ENCODE measurements around the gene CADM1.

Gene CADM1

GRCh38 chr11:115291325-115291724, 212.9 kb downstream of the CADM1 start:
- no peak overlapping the region for H3K4me3 ChIP-seq (ENCODE audit: low read depth, low read length)
- H3K27me3 ChIP-seq (ENCODE audit: control insufficient read depth, insufficient read depth, low read length), result no peaks in the 10 kb centered on the region
- H3K9me3 ChIP-seq (ENCODE audit: control insufficient read depth, insufficient read depth, low read length), result no peaks in the 10 kb centered on the region
- H3K9ac ChIP-seq (ENCODE audit: low read depth, low read length), result no peak overlapping the region
- no peaks in the 10 kb centered on the region for H3K36me3 ChIP-seq (ENCODE audit: control insufficient read depth, insufficient read depth, low read length)
- no peaks in the 10 kb centered on the region for H3K4me1 ChIP-seq (ENCODE audit: control insufficient read depth, insufficient read depth, low read length)

DNA sequence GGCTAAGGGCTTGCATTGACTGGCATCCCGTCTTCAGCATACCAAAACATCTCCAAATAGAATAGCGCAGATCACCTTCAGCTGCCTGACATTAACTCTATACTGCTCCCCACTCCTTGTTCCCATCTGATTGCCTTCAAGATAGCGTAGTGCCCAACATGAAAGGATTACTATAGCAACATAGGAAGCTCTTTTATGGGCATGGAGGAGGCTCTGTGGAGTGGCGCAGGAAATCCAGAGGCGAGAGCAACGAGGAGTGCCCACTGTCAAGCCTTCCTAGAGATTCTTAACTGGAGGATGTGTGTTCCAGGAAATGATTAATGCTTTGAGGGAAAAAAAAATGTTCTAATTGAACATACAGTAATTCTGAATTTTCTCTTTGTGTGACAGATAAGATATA, 213.3 kb downstream of the CADM1 start:
- H3K9me3 ChIP-seq (ENCODE audit: control insufficient read depth, insufficient read depth, low read length), result no peaks in the 10 kb centered on the region
- H3K36me3 ChIP-seq (ENCODE audit: control insufficient read depth, insufficient read depth, low read length), result no peaks in the 10 kb centered on the region
- no peaks in the 10 kb centered on the region for H3K4me1 ChIP-seq (ENCODE audit: control insufficient read depth, insufficient read depth, low read length)
- no peak overlapping the region for H3K4me3 ChIP-seq (ENCODE audit: low read depth, low read length)
- no peaks in the 10 kb centered on the region for H3K27me3 ChIP-seq (ENCODE audit: control insufficient read depth, insufficient read depth, low read length)
- H3K9ac ChIP-seq (ENCODE audit: low read depth, low read length), result no peak overlapping the region

DNA sequence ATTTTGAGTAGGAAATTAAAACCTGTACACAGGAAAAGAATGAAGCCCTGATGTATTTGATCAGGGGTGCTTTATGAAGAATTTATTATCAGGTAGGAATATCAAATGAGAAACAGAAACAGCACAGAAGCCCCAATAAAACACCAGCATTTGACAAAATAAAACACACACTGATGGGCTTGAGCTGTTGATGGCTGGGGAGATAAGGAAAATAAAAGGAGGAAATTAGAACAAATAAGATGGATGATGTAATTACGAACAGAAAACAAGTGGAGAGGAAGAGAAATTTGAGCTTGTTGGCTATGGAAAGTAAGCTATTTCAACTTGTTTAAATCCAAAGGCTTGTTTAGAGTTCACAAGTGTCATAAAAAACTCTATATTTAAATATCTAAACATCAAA, 213.7 kb downstream of the CADM1 start:
- Histone ChIP-seq H3K9me3 (ENCODE audit: control insufficient read depth, insufficient read depth, low read length) (no peaks in the 10 kb centered on the region), H3K9ac (ENCODE audit: low read depth, low read length) (no peak overlapping the region), H3K4me1 (ENCODE audit: control insufficient read depth, insufficient read depth, low read length) (no peaks in the 10 kb centered on the region), H3K36me3 (ENCODE audit: control insufficient read depth, insufficient read depth, low read length) (no peaks in the 10 kb centered on the region), H3K4me3 (ENCODE audit: low read depth, low read length) (no peak overlapping the region), H3K27me3 (ENCODE audit: control insufficient read depth, insufficient read depth, low read length) (no peaks in the 10 kb centered on the region)

DNA sequence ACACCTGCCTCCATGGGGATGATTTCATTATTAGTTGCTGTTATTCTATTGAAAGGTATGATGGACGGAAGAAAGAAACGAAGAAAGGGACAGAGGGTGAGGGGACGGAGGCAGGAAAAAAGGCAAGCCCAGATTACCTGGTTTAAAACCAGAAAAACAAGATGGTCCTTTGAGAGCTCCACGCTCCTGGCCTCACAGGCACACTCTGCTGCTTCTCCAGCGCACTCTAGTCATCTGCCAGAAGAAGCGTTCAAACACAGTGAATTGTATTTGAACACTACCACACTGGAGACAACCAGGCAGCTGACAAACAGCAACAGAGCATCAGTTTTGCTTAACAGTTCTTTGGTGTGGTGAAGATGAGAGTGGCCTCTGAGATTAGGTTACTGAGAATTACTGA, 216.9 kb downstream of the CADM1 start:
- H3K9me3 ChIP-seq (ENCODE audit: control insufficient read depth, insufficient read depth, low read length), result no peaks in the 10 kb centered on the region
- no peaks in the 10 kb centered on the region for H3K27me3 ChIP-seq (ENCODE audit: control insufficient read depth, insufficient read depth, low read length)
- H3K36me3 ChIP-seq (ENCODE audit: control insufficient read depth, insufficient read depth, low read length), result no peaks in the 10 kb centered on the region
- H3K4me1 ChIP-seq (ENCODE audit: control insufficient read depth, insufficient read depth, low read length), result no peaks in the 10 kb centered on the region
- no peak overlapping the region for H3K9ac ChIP-seq (ENCODE audit: low read depth, low read length)
- no peak overlapping the region for H3K4me3 ChIP-seq (ENCODE audit: low read depth, low read length)

GRCh38 chr11:115286614-115287013, 217.6 kb downstream of the CADM1 start:
- Histone ChIP-seq H3K9me3 (ENCODE audit: control insufficient read depth, insufficient read depth, low read length) (no peaks in the 10 kb centered on the region), H3K4me3 (ENCODE audit: low read depth, low read length) (no peak overlapping the region), H3K4me1 (ENCODE audit: control insufficient read depth, insufficient read depth, low read length) (no peaks in the 10 kb centered on the region), H3K36me3 (ENCODE audit: control insufficient read depth, insufficient read depth, low read length) (no peaks in the 10 kb centered on the region), H3K9ac (ENCODE audit: low read depth, low read length) (no peak overlapping the region), H3K27me3 (ENCODE audit: control insufficient read depth, insufficient read depth, low read length) (no peaks in the 10 kb centered on the region)

DNA sequence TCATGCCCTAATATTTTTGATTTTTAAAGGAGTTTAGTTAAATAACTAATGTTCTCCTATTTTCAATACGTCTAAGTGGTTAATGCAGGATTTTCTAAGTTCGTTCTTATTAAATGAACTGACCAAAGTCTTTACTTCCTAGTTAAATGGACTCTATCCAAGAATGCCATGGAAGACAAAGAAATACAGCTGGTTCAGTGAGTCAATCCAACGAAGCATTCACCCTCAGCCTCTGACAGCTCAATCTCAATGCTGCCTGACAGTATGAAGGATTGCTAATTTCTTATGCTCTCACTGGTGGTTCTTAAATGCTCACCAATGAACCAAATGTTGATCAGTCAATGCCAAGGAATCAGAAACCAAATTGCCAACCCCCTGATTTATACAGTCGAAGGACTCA, 219.4 kb downstream of the CADM1 start:
- Histone ChIP-seq H3K27me3 (ENCODE audit: control insufficient read depth, insufficient read depth, low read length) (no peaks in the 10 kb centered on the region), H3K36me3 (ENCODE audit: control insufficient read depth, insufficient read depth, low read length) (no peaks in the 10 kb centered on the region), H3K9ac (ENCODE audit: low read depth, low read length) (no peak overlapping the region), H3K4me3 (ENCODE audit: low read depth, low read length) (no peak overlapping the region), H3K9me3 (ENCODE audit: control insufficient read depth, insufficient read depth, low read length) (no peaks in the 10 kb centered on the region), H3K4me1 (ENCODE audit: control insufficient read depth, insufficient read depth, low read length) (no peaks in the 10 kb centered on the region)

DNA sequence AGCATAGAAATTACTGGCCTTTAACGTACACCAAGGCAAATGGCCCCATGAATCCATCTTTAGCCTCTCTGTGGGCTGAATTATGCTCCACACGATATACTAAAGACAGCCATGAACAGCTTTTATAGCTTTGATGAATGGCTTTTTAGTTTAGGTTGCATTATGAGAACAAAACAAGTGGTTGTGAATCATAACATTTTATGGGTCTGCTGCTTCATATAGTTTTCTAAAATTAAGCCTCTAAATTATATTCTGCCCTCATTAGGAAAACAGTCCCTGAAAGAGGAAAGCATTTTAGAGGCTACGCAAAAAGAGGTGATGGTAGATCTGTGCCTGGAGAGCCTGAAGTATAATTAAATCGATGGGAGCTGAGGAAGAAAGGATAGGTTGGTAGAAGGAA, 221.3 kb downstream of the CADM1 start:
- no peak overlapping the region for H3K4me3 ChIP-seq (ENCODE audit: low read depth, low read length)
- H3K9ac ChIP-seq (ENCODE audit: low read depth, low read length), result no peak overlapping the region
- H3K4me1 ChIP-seq (ENCODE audit: control insufficient read depth, insufficient read depth, low read length), result no peaks in the 10 kb centered on the region
- no peaks in the 10 kb centered on the region for H3K36me3 ChIP-seq (ENCODE audit: control insufficient read depth, insufficient read depth, low read length)
- H3K9me3 ChIP-seq (ENCODE audit: control insufficient read depth, insufficient read depth, low read length), result no peaks in the 10 kb centered on the region
- no peaks in the 10 kb centered on the region for H3K27me3 ChIP-seq (ENCODE audit: control insufficient read depth, insufficient read depth, low read length)

- no peaks in the 10 kb centered on the region for H3K36me3 ChIP-seq (ENCODE audit: control insufficient read depth, insufficient read depth, low read length)
- H3K4me1 ChIP-seq (ENCODE audit: control insufficient read depth, insufficient read depth, low read length), result no peaks in the 10 kb centered on the region
- no peak overlapping the region for H3K9ac ChIP-seq (ENCODE audit: low read depth, low read length)
- no peak overlapping the region for H3K4me3 ChIP-seq (ENCODE audit: low read depth, low read length)
- H3K27me3 ChIP-seq (ENCODE audit: control insufficient read depth, insufficient read depth, low read length), result no peaks in the 10 kb centered on the region
- no peaks in the 10 kb centered on the region for H3K9me3 ChIP-seq (ENCODE audit: control insufficient read depth, insufficient read depth, low read length)
These were observed 223.4 kb downstream of the CADM1 start for GRCh38 chr11:115280775-115281174.

- Histone ChIP-seq H3K9ac (ENCODE audit: low read depth, low read length) (no peak overlapping the region), H3K36me3 (ENCODE audit: control insufficient read depth, insufficient read depth, low read length) (no peaks in the 10 kb centered on the region), H3K4me1 (ENCODE audit: control insufficient read depth, insufficient read depth, low read length) (no peaks in the 10 kb centered on the region), H3K4me3 (ENCODE audit: low read depth, low read length) (no peak overlapping the region), H3K9me3 (ENCODE audit: control insufficient read depth, insufficient read depth, low read length) (no peaks in the 10 kb centered on the region), H3K27me3 (ENCODE audit: control insufficient read depth, insufficient read depth, low read length) (no peaks in the 10 kb centered on the region)
These were observed 224.1 kb downstream of the CADM1 start for GRCh38 chr11:115279813-115280761.

GRCh38 chr11:115276799-115277198, 227.4 kb downstream of the CADM1 start:
- no peaks in the 10 kb centered on the region for H3K4me1 ChIP-seq (ENCODE audit: control insufficient read depth, insufficient read depth, low read length)
- H3K9me3 ChIP-seq (ENCODE audit: control insufficient read depth, insufficient read depth, low read length), result no peaks in the 10 kb centered on the region
- H3K9ac ChIP-seq (ENCODE audit: low read depth, low read length), result no peak overlapping the region
- H3K4me3 ChIP-seq (ENCODE audit: low read depth, low read length), result no peak overlapping the region
- H3K27me3 ChIP-seq (ENCODE audit: control insufficient read depth, insufficient read depth, low read length), result no peaks in the 10 kb centered on the region
- no peaks in the 10 kb centered on the region for H3K36me3 ChIP-seq (ENCODE audit: control insufficient read depth, insufficient read depth, low read length)

- Histone ChIP-seq H3K36me3 (ENCODE audit: control insufficient read depth, insufficient read depth, low read length) (no peaks in the 10 kb centered on the region), H3K27me3 (ENCODE audit: control insufficient read depth, insufficient read depth, low read length) (no peaks in the 10 kb centered on the region), H3K4me3 (ENCODE audit: low read depth, low read length) (no peak overlapping the region), H3K9ac (ENCODE audit: low read depth, low read length) (no peak overlapping the region), H3K9me3 (ENCODE audit: control insufficient read depth, insufficient read depth, low read length) (no peaks in the 10 kb centered on the region), H3K4me1 (ENCODE audit: control insufficient read depth, insufficient read depth, low read length) (no peaks in the 10 kb centered on the region)
These were observed 228.0 kb downstream of the CADM1 start for GRCh38 chr11:115276191-115276590.

GRCh38 chr11:115275045-115275444, 229.2 kb downstream of the CADM1 start:
- no peak overlapping the region for H3K9ac ChIP-seq (ENCODE audit: low read depth, low read length)
- no peaks in the 10 kb centered on the region for H3K9me3 ChIP-seq (ENCODE audit: control insufficient read depth, insufficient read depth, low read length)
- no peak overlapping the region for H3K4me3 ChIP-seq (ENCODE audit: low read depth, low read length)

More at GRCh38 chr11:115275045-115275444, 229.2 kb downstream of the CADM1 start:
- H3K36me3 ChIP-seq (ENCODE audit: control insufficient read depth, insufficient read depth, low read length), result no peaks in the 10 kb centered on the region
- no peaks in the 10 kb centered on the region for H3K27me3 ChIP-seq (ENCODE audit: control insufficient read depth, insufficient read depth, low read length)
- H3K4me1 ChIP-seq (ENCODE audit: control insufficient read depth, insufficient read depth, low read length), result no peaks in the 10 kb centered on the region
